Neuron (in vitro differentiated cells): ENCODE results near the gene ABCA13.

ENCODE experiments used
- H2AFZ ChIP-seq: one replicate; pipeline ENCODE4 v1.6.1; 2013; ENCODE audit warnings: low read depth, mild to moderate bottlenecking, inconsistent platforms, low read length, moderate library complexity
- H3K27me3 ChIP-seq: one replicate; pipeline ENCODE4 v1.6.1; 2013; ENCODE audit warnings: low read length; ENCODE audit not compliant: insufficient read depth
- H3K36me3 ChIP-seq: one replicate; pipeline ENCODE4 v1.6.1; 2013; ENCODE audit warnings: low read length; ENCODE audit not compliant: insufficient read depth
- H3K4me1 ChIP-seq: one replicate; pipeline ENCODE4 v1.6.1; 2013; ENCODE audit warnings: low read length; ENCODE audit not compliant: insufficient read depth
- H3K4me3 ChIP-seq: 2 replicates; pipeline ENCODE4 v1.5.1; 2013; ENCODE audit warnings: mild to moderate bottlenecking, low read length, moderate library complexity
- H3K9me3 ChIP-seq: one replicate; pipeline ENCODE4 v1.6.1; 2013; ENCODE audit warnings: low read length

ABCA13 gene

GRCh38 chr7:48299580-48300169 lies 128.4 kb downstream of the ABCA13 start:
- H3K4me1 ChIP-seq = no peaks in the 10 kb centered on the region
- H3K36me3 ChIP-seq = no peaks in the 10 kb centered on the region
- H3K9me3 ChIP-seq = no peaks in the 10 kb centered on the region
- H2AFZ ChIP-seq = no peak overlapping the region
- H3K27me3 ChIP-seq = no peaks in the 10 kb centered on the region
- no peak overlapping the region for H3K4me3 ChIP-seq

- Histone ChIP-seq H3K36me3 (no peaks in the 10 kb centered on the region), H3K4me3 (no peak overlapping the region), H3K9me3 (no peaks in the 10 kb centered on the region), H3K27me3 (no peaks in the 10 kb centered on the region), H2AFZ (no peak overlapping the region), H3K4me1 (no peaks in the 10 kb centered on the region)
Measured at GRCh38 chr7:48300301-48300700, 129.0 kb downstream of the ABCA13 start.

- Histone ChIP-seq H3K36me3 (no peaks in the 10 kb centered on the region), H3K4me1 (no peaks in the 10 kb centered on the region), H3K4me3 (no peak overlapping the region), H2AFZ (no peak overlapping the region), H3K9me3 (no peaks in the 10 kb centered on the region), H3K27me3 (no peaks in the 10 kb centered on the region)
Measured at GRCh38 chr7:48301201-48301600, 129.9 kb downstream of the ABCA13 start.

DNA sequence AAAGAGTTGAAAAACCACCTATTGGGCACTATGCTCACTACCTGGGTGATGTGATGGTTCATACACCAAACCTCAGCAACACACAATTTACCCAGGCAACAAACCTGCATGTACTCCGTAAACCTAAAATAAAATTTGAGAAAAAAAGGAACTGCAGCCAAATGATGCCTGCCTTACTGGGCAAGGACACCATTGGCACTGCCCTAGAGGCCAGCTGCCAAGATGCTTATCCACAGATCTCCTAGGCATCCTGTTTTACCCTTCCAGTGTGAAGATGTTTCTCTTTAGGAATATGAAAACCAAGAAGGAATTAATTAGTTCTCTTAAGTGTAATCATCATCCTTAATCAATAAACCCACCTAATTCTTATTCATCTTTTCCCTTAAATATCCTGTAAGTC lies 133.4 kb downstream of the ABCA13 start:
- Histone ChIP-seq H3K4me1 (no peaks in the 10 kb centered on the region), H3K27me3 (no peaks in the 10 kb centered on the region), H2AFZ (no peak overlapping the region), H3K4me3 (no peak overlapping the region), H3K9me3 (no peaks in the 10 kb centered on the region), H3K36me3 (no peaks in the 10 kb centered on the region)

- H2AFZ ChIP-seq = no peak overlapping the region
- H3K36me3 ChIP-seq = no peaks in the 10 kb centered on the region
- H3K27me3 ChIP-seq = no peaks in the 10 kb centered on the region
- H3K4me1 ChIP-seq = no peaks in the 10 kb centered on the region
- no peaks in the 10 kb centered on the region for H3K9me3 ChIP-seq
- H3K4me3 ChIP-seq = no peak overlapping the region
Measured at GRCh38 chr7:48305661-48306060, 134.4 kb downstream of the ABCA13 start.

GRCh38 chr7:48307041-48307714 lies 135.9 kb downstream of the ABCA13 start:
- Histone ChIP-seq H3K4me3 (no peak overlapping the region), H3K27me3 (no peaks in the 10 kb centered on the region), H3K36me3 (no peaks in the 10 kb centered on the region), H3K4me1 (no peaks in the 10 kb centered on the region), H3K9me3 (no peaks in the 10 kb centered on the region), H2AFZ (no peak overlapping the region)

DNA sequence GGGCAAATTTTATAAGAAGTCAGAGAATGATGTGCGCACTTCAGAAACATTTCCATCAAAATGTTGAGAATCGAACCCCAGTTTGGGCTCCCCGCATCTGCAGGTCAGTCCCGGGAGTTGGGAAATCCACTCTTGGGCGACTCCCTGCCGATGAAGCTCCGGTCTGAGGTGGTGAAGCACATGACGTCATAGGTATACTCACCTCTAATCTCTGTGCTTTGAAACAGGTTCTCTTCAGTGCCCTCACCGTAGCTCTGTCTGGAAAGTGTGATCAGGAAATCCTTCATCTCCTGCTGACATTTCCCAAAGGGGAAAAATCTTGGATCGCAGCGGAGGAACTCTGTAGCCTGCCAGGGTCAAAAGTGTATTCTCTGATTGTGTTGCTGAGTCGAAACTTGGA lies 138.5 kb downstream of the ABCA13 start:
- no peak overlapping the region for H2AFZ ChIP-seq
- H3K36me3 ChIP-seq = no peaks in the 10 kb centered on the region
- no peaks in the 10 kb centered on the region for H3K4me1 ChIP-seq
- H3K9me3 ChIP-seq = no peaks in the 10 kb centered on the region
- H3K4me3 ChIP-seq = no peak overlapping the region
- H3K27me3 ChIP-seq = no peaks in the 10 kb centered on the region

DNA sequence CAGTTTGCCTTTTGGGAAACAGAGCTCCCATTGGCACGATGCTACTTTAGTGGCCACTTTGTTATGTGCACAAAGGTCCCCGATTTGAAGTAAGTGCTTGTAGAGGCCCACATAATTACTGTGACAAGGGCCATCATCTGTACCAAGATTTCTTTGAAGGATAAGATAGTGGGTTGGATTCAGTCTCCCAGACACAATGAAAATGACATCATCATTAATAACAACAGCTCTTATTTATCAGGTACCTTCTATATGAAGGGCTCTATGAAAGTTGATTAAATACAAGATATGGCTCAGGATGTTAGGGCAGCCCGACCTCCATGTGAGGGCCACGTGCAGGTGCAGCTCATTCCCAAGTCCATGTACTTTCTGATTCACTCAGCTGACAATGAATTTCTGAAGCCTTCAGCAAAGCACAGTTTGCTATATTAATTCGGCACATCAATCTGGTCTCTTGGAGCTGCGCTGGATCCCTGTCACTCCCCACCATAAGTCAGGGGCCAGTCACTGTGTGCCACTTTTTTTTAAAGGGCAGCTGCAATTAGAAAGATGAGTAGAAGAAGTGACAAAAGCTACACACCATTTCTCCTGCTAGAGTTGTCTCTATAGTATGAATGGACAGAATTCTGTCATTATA lies 140.3 kb downstream of the ABCA13 start:
- H3K9me3 ChIP-seq = no peaks in the 10 kb centered on the region
- H3K4me1 ChIP-seq = no peaks in the 10 kb centered on the region
- H3K27me3 ChIP-seq = no peaks in the 10 kb centered on the region
- no peak overlapping the region for H2AFZ ChIP-seq
- H3K36me3 ChIP-seq = no peaks in the 10 kb centered on the region
- H3K4me3 ChIP-seq = no peak overlapping the region

- Histone ChIP-seq H3K9me3 (no peaks in the 10 kb centered on the region), H3K4me1 (no peaks in the 10 kb centered on the region), H3K4me3 (no peak overlapping the region), H3K27me3 (no peaks in the 10 kb centered on the region), H2AFZ (no peak overlapping the region), H3K36me3 (no peaks in the 10 kb centered on the region)
Measured at GRCh38 chr7:48312151-48312550, 140.9 kb downstream of the ABCA13 start.

GRCh38 chr7:48316768-48317167 lies 145.5 kb downstream of the ABCA13 start:
- Histone ChIP-seq H3K27me3 (no peaks in the 10 kb centered on the region), H3K36me3 (no peaks in the 10 kb centered on the region), H3K9me3 (no peaks in the 10 kb centered on the region), H3K4me3 (no peak overlapping the region), H3K4me1 (no peaks in the 10 kb centered on the region), H2AFZ (no peak overlapping the region)

GRCh38 chr7:48317360-48317759 lies 146.1 kb downstream of the ABCA13 start:
- Histone ChIP-seq H3K4me3 (no peak overlapping the region), H2AFZ (no peak overlapping the region), H3K4me1 (no peaks in the 10 kb centered on the region), H3K9me3 (no peaks in the 10 kb centered on the region), H3K36me3 (no peaks in the 10 kb centered on the region), H3K27me3 (no peaks in the 10 kb centered on the region)

DNA sequence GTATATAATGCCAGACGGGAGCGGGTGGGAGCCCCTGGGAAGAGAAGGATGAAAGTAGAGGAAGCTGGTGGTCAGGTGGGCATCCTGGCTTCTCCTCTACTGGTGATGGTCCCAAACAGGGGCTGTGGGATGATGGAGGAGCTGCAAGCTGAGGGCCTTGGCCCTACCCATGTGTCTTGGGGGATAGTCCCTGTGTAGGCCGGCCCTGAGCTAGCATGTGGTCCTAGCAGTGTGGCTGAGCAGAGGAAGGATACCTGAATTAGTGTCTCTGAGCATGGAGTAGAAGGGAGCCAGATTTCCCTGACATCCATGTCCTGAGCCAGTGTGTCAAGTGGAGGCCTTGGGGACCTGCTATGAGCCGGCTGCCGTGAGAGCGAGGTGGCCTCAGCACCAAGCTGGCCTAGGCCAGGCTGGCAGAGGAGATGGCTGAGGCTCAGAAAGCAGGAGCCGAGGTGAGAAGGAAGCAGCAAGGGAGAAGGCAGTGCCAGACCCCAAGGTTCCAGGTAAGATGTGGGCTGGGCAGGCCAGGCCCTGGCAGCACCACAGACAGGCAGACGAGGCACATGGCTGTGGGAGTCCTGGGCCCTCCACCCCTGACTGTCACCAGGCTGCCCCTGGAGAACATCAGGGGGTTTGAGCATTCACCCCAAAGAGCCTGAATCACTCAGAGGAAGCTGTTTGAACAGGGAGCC lies 150.2 kb downstream of the ABCA13 start:
- H3K9me3 ChIP-seq = no peaks in the 10 kb centered on the region
- no peak overlapping the region for H3K4me3 ChIP-seq
- H2AFZ ChIP-seq = no peak overlapping the region
- H3K4me1 ChIP-seq = no peaks in the 10 kb centered on the region
- no peaks in the 10 kb centered on the region for H3K36me3 ChIP-seq
- no peaks in the 10 kb centered on the region for H3K27me3 ChIP-seq

DNA sequence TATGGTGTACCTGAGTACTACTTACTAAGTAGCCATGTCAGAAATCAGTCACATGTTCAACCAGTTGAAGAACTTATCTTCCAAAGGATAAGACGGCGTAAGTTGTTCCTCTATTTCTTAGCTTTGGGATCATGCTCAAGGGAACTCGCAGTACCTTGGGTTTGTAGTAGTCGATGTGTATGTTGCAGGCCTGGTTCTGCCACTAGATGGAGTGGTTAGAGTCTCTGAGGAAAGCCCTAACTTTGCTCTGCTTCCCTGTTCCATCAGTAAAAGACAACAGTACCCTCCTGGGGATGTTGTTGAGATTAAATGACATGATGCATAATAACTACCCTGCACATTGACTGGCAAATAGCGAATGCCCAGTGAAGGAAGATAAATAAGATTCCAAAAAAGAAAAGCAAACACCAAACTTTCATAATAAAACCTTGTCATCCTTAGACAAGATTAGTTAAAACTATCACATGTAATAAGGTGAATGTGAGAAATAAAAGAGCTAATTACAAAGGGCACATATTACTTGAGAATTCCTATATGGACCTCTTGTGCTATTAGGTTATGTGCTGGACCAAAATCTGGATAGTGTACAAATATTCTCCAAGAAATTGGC lies 165.9 kb downstream of the ABCA13 start:
- Histone ChIP-seq H3K27me3 (no peaks in the 10 kb centered on the region), H3K9me3 (no peaks in the 10 kb centered on the region), H2AFZ (no peak overlapping the region), H3K4me3 (no peak overlapping the region), H3K4me1 (no peaks in the 10 kb centered on the region), H3K36me3 (no peaks in the 10 kb centered on the region)
